ENCODE data around the gene TMSB10.
"Not testable (repeated sequence)": the region's sequence is repeated elsewhere in the genome, so short reads cannot be mapped to it uniquely, and the experiment has no call there.

Gene TMSB10

DNA sequence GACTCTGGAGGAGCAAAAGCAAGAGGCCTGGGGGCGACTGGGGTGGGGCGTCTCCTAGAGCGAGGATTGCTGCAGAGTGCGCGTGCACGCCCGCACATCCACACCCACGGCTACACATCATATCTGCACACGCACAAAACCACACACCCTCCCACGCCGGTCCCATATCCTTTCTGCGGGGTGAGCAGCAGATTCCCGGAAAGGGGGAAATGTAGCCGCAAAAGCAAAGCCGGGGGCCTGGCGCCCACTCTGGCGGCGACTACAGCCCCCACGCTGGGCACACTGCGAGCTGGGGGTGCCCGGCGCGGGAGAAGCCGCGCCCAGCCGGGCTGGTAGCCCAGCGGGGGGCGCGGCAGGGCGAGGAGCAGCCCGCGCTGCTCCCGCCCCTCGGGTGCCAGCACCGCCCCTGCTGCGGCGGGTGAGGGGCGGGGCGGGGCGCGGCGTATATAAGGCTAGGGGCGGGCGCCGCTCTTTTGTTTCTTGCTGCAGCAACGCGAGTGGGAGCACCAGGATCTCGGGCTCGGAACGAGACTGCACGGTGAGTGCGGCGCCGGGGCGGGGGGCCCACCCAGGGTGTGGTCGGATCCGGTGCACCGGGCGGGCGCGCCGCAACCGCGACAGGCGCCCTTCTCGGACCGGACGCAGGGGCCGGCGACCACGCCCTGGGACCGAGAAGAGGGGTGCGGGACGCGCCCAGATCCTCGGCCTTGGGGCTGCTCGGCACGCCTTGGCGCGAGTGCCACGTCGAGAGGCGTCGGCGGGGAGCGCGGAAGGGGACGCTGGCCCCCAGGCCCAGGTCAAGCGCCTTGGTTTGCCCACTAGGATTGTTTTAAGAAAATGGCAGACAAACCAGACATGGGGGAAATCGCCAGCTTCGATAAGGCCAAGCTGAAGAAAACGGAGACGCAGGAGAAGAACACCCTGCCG is at the start of gene TMSB10:
TSS of gene TMSB10 (plus strand) at position 476 of the 927 bp plus-strand sequence.
- DNase-seq, result peak; percentile 92

- no peak for DNase-seq
These were observed 49.7 kb upstream of the TMSB10 start for GRCh38 chr2:84855731-84856130.

- DNase-seq, result peak; percentile 50
These were observed 48.7 kb upstream of the TMSB10 start for GRCh38 chr2:84856787-84857186.

DNA sequence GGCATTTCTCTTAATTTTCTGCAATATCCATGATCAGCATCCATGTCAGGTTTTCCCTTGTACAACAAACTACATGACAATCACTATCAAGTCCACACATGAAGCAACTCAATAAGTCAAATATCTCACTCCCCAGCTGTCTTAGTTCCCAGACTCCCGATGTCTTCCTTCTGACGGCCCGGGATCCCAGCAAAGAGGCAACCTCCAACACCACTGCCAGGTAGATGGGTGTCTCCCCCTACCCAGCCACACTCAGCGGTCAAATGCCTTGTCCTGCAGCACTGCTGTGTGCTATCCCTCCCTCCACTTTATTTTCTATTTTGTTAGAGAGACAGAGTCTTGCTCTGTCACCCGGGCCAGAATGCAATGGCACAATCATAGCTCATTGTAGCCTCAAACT is 47.9 kb upstream of the TMSB10 start:
- DNase-seq, result no peak

GRCh38 chr2:84858123-84858522 is 47.3 kb upstream of the TMSB10 start:
- DNase-seq, result no peak

- no peak for DNase-seq
These were observed 46.5 kb upstream of the TMSB10 start for GRCh38 chr2:84858937-84859336.

DNA sequence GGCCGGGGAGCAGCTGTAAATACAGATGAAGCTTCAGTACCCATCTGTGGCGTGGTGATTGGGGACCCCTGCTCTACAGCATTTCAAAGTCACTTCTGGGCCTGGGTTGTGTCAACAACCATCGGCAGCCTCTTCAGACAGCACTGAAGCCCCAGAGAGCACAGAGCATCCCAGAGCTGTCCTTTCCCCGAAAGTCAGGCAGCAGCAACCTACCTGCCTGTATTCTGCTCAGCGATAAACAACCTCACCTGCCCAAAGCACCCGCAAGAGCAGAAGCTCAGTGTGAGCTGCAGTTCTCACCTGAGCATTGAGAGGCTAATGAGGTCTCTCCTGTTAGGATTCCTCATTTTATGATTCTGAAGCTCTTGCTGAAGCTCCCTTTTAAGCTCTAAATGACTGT is 43.9 kb upstream of the TMSB10 start:
- no peak for DNase-seq

- no peak for DNase-seq
These were observed 43.5 kb upstream of the TMSB10 start for GRCh38 chr2:84862006-84862405.

- peak; percentile 69 for DNase-seq
These were observed 40.2 kb upstream of the TMSB10 start for GRCh38 chr2:84865181-84865783.

DNA sequence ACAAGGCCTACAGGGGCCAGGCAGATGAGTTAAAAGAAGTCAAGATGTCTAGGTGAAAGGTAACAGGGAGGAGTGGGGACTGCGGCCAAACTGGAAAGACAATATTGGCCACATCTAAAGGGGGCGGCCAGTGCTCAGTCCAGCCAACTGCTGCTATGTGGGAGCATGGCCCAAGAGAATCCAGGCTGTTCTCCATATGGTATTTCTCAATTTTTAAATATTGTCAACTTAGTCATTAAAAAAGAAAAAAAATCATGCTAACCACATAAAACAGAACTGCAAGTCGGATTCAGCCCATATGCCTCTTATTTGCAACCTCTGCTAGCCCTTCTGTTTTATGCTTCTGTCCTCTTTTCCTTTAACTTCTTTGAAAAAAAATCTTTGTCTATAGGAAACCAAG is 39.3 kb upstream of the TMSB10 start:
- DNase-seq, result no peak

- not testable (repeated sequence) for DNase-seq
These were observed 37.1 kb upstream of the TMSB10 start for GRCh38 chr2:84868327-84868726.

DNA sequence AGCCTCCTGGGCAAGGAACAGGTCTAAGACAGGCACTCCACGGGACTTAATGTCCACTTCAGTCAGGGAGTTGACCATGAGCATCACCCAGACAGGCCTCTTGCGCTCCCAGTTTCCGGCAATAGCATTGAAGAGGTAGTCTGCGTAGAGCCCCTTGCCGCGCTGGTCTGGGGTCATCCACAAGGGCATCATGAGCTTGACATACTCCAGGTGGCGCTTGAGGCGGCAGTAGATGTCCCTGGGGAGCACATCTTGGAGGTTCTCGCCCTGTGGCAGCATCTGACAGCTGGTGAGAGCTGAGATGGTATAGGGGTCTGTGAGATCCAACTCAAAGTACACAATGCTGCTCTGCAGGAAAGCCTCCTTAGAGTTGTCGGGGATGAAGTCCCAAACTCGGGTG is 35.1 kb upstream of the TMSB10 start:
- DNase-seq, result no peak

GRCh38 chr2:84872691-84873090 is 32.8 kb upstream of the TMSB10 start:
- DNase-seq, result not testable (repeated sequence)

DNA sequence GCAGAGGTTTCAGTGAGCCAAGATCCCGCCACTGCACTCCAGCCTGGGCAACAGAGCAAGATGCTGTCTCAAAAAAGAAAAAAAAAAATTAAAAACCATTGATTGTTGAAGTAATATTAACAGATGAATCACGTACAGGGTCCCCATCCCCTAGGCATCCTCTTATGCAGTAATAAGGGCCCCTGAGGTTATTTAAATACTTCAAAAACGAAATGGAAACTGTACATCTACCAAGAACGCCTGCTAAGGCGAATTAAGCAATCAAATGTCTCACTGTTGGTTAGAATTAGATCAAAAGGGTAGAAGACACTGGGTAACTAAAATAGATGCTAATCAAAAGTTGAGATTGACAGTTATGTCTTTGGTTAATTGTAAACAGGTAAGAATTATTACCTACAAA is 32.1 kb upstream of the TMSB10 start:
- DNase-seq, result no peak

DNA sequence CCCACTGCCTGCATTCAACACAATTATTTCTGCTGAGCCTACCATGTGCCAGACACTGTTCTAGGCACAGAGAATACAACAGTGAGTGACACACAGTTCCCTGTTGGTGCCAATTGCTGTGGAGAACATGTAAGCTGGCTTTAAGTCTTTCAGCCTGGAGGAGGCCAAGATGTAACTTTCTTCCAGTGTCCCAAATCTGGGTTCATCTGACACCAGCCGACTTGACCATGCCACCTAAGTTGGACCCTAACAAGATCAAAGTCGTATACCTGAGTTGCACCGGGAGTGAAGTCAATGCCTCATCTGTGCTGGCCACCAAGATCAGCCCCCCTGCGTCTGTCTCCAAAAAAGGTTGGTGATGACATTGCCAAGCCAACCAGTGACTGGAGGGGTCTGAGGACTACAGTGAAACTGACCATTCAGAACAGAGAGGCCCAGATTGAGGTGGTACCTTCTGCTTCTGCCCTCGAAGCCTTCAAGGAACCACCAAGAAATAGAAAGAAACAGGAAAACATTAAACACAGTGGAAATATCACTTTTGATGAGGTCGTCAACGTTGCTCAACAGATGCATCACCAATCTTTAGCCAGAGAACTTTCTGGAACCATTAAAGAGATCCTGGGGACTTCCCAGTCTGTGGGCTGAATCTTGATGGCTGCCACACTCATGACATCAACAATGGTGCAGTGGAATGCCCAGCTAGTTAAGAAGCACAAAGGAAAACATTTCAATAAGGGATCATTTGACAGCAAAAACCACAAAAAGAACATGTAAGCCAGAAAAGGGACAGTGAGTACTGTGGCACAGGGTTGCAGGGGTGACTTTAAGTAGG is 30.9 kb upstream of the TMSB10 start:
- peak; percentile 47 for DNase-seq

DNA sequence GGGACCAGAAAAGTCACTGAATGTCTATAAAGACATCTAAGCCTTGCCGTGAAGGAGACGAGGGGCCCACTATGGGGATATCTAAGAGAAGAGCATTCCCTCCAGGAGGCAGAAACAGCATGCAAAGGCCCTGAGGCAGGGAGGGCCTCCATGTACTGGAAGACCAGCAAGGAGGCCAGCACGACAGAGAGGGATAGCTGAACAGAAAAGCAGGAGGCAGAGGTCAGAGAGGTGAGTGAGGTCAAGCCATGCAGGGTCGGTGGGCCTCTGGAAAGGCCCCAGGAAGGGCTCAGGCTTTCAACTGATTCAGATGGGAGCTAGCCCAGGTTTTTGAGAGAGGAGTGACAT is 30.3 kb upstream of the TMSB10 start:
- no peak for DNase-seq

GRCh38 chr2:84875619-84876018 is 29.8 kb upstream of the TMSB10 start:
- DNase-seq, result not testable (repeated sequence)

GRCh38 chr2:84876369-84876768 is 29.1 kb upstream of the TMSB10 start:
- DNase-seq, result no peak

GRCh38 chr2:84878459-84878858 is 27.0 kb upstream of the TMSB10 start:
- no peak for DNase-seq

DNA sequence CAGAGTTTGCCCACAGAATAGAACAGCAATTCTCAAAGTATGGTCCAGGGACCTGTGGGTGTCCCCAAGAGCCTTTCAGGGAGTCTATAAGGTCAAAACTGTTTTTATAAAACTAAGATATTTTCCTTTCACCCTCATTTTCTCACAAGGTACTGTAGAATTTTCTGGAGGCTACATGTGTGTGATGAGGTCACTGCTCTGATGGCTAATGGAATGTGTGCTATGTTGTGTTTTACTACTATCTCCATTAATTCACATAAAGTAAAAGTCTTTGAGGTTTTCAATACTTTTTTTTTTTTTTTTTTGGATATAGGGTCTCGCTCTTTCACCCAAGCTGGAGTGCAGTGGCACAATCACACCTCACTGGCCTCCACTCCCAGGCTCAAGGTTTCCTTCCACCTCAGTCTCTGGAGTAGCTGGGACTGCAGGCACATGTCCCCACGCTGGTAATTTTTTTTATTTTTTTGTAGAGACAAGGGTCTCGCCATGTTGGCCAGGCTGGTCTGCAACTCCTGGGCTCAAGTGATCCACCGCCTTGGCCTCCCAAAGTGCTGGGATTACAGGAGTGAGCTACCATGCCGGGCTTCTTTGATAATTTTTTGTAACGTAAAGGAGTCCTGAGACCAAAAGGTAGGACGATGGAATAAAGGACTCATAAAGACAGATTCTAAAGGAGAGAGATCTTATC is 26.4 kb upstream of the TMSB10 start:
- no peak for DNase-seq

- no peak for DNase-seq
These were observed 25.7 kb upstream of the TMSB10 start for GRCh38 chr2:84879584-84880394.

DNA sequence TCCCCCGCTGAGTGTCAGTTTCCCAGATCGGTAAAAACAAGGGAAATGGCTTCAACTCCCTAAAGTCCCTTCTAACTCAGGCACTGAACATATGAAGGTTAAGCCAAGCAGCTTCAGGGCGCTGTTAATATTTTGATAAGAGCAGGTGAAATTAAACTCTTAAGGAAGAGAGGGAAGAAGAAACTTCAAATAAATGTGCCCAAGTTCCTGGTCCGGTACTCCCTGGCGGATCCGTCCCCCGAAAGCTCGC is 25.1 kb upstream of the TMSB10 start:
- no peak for DNase-seq
